CD4-positive, alpha-beta T cell treated with Interferon alpha-2 for 1 hour (primary cell): Measurements from ENCODE around the gene APBB1.
"Not testable (repeated sequence)": the region's sequence is repeated elsewhere in the genome, so short reads cannot be mapped to it uniquely, and the experiment has no call there.

Experiments used
- DNase-seq, 2 donors: peaks; one replicate each; pipeline ENCODE4 v3.0.0-alpha.2; 2020 to 2022

Gene APBB1

GRCh38 chr11:6415797-6416196 lies 3.1 kb downstream of the APBB1 start:
- DNase-seq: no peak

- peak in 1 of 2 donors; percentile 17 for DNase-seq
These were observed 4.0 kb downstream of the APBB1 start for GRCh38 chr11:6414874-6415328.

- peak; percentile 67 to 71 for DNase-seq
These were observed 5.1 kb downstream of the APBB1 start for GRCh38 chr11:6413791-6414201.

GRCh38 chr11:6411594-6412031 lies 7.3 kb downstream of the APBB1 start:
- no peak for DNase-seq

- no peak for DNase-seq
These were observed 8.0 kb downstream of the APBB1 start for GRCh38 chr11:6410695-6411430.

- no peak for DNase-seq
These were observed 12.5 kb downstream of the APBB1 start for GRCh38 chr11:6406370-6406769.

- no peak for DNase-seq
These were observed 13.0 kb downstream of the APBB1 start for GRCh38 chr11:6405846-6406245.

GRCh38 chr11:6405052-6405667 lies 13.7 kb downstream of the APBB1 start:
- no peak for DNase-seq

GRCh38 chr11:6404342-6405051 lies 14.4 kb downstream of the APBB1 start:
- DNase-seq: no peak

GRCh38 chr11:6403539-6403938 lies 15.4 kb downstream of the APBB1 start:
- no peak for DNase-seq

GRCh38 chr11:6402561-6402981 lies 16.3 kb downstream of the APBB1 start:
- peak; percentile 76 to 84 for DNase-seq

- peak in 1 of 2 donors; percentile 30 for DNase-seq
These were observed 16.8 kb downstream of the APBB1 start for GRCh38 chr11:6402061-6402470.

GRCh38 chr11:6401464-6401863 lies 17.4 kb downstream of the APBB1 start:
- DNase-seq: no peak

GRCh38 chr11:6400431-6401345 lies 18.2 kb downstream of the APBB1 start:
- no peak for DNase-seq

GRCh38 chr11:6397636-6398035 lies 21.3 kb downstream of the APBB1 start:
- DNase-seq: no peak

GRCh38 chr11:6397156-6397555 lies 21.7 kb downstream of the APBB1 start:
- DNase-seq: no peak

GRCh38 chr11:6395470-6396060 lies 23.3 kb downstream of the APBB1 start:
- no peak for DNase-seq

GRCh38 chr11:6393989-6394670 lies 24.8 kb downstream of the APBB1 start:
- no peak for DNase-seq

- DNase-seq: not testable (repeated sequence)
These were observed 26.6 kb downstream of the APBB1 start for GRCh38 chr11:6392251-6392650.

- no peak for DNase-seq
These were observed 27.3 kb downstream of the APBB1 start for GRCh38 chr11:6391537-6392134.
